Kidney epithelial cell (primary cell): ENCODE results near the gene SAMD4A. TPM values are rescaled to one million over a fixed set of nuclear protein-coding genes. Genes with fewer than 3 reads are reported as not detected.
A peak's percentile ranks its signal among the peaks of the same experiment; 100 is the strongest.

ENCODE experiments used
- DNase-seq: peaks from one replicate; pipeline ENCODE4 v3.0.0-alpha.2; 2010; ENCODE audit warnings: low read depth
- H3K27me3 ChIP-seq: 2 replicates; pipeline ENCODE4 v1.6.0; 2011; ENCODE audit warnings: low read length; ENCODE audit not compliant: control insufficient read depth, insufficient read depth
- H3K36me3 ChIP-seq: 2 replicates; pipeline ENCODE4 v1.5.1; 2011; ENCODE audit warnings: low read length; ENCODE audit not compliant: control insufficient read depth, insufficient read depth
- H3K4me3 ChIP-seq: 2 replicates; pipeline ENCODE4 v1.5.1; 2011; ENCODE audit warnings: low read depth, mild to moderate bottlenecking, control low read depth, low read length
- total RNA-seq: library from RNA; depleted of rRNA; stranded (reverse); fragments of >200 nt; gene quantifications from 2 replicates; pipeline ENCODE4 v1.2.3, GENCODE V29; 2015
- TF ChIP-seq, protein P1 (sequence below): IDR thresholded peaks from 2 replicates; pipeline ENCODE4 v1.5.1; 2011; ENCODE audit warnings: mild to moderate bottlenecking, moderate library complexity, low read length, control low read depth, inconsistent platforms; ENCODE audit not compliant: insufficient read depth, poor library complexity, severe bottlenecking

The SAMD4A gene
- total RNA-seq, 1 donor from 2014 or later, result 14.5 TPM

DNA sequence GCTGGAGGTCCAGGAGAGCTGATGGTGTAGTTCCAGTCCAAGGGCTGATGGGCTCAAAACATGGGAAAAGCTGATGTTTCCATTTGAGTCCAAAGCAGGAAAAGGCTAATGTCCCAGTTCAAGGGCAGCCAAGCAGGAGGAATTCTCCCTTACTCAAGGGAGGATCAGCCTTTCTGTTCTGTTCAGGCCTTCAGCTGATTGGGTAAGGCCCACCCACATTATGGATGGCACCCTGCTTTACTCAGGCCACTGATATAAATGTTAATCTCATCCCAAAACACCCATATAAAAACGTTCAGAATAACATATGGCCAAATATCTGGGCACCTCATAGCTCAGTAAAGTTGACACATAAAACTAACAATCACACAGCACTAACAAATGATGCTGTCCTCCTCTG lies 64.1 kb downstream of the SAMD4A start:
- H3K4me3 ChIP-seq, result no peak overlapping the region
- no peak for DNase-seq
- no peaks in the 10 kb centered on the region for H3K27me3 ChIP-seq
- TF ChIP-seq, protein P1, sequence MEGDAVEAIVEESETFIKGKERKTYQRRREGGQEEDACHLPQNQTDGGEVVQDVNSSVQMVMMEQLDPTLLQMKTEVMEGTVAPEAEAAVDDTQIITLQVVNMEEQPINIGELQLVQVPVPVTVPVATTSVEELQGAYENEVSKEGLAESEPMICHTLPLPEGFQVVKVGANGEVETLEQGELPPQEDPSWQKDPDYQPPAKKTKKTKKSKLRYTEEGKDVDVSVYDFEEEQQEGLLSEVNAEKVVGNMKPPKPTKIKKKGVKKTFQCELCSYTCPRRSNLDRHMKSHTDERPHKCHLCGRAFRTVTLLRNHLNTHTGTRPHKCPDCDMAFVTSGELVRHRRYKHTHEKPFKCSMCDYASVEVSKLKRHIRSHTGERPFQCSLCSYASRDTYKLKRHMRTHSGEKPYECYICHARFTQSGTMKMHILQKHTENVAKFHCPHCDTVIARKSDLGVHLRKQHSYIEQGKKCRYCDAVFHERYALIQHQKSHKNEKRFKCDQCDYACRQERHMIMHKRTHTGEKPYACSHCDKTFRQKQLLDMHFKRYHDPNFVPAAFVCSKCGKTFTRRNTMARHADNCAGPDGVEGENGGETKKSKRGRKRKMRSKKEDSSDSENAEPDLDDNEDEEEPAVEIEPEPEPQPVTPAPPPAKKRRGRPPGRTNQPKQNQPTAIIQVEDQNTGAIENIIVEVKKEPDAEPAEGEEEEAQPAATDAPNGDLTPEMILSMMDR, result no peak
- H3K36me3 ChIP-seq, result no peaks in the 10 kb centered on the region

DNA sequence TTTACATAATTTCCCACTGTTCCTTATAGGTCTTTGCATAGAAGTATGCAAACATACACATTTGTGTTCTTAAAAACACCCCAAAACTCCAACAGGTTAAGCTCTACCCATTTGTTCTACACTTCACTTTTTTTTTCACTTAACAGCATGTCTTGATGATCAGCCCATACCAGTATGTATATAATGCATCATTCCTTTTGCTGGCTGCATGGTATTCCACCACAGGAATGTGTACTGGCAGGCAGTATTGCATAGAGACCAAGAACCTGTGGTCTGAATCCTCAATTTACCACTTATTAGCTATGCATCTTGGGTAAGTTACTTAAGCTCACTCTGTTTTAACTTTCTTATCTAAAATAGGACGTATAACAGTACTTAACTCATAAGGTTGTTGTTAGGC lies 65.5 kb downstream of the SAMD4A start:
- H3K36me3 ChIP-seq, result no peaks in the 10 kb centered on the region
- DNase-seq, result no peak
- TF ChIP-seq, protein P1, result no peak
- no peak overlapping the region for H3K4me3 ChIP-seq
- no peaks in the 10 kb centered on the region for H3K27me3 ChIP-seq

DNA sequence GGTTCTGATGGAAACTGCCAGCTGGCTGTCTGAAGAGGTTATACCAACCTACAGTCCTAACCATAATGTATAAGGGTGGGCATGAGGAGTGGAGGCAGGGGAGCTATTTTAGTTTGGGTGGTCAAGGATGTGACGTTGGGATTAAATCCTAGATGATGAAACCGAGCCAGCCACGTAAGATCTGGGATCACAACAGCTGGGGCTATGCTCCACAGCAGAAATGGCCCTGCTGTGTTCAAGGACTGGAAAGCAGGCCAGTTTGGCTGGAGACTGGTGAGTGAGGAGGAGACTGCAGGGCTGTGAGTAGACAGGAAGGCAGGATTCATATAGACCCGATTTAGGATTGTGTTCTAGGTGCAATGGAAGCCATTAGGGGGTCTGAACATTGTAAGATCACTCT lies 66.1 kb downstream of the SAMD4A start:
- TF ChIP-seq, protein P1, result no peak
- DNase-seq, result no peak
- Histone ChIP-seq H3K4me3 (no peak overlapping the region), H3K27me3 (no peaks in the 10 kb centered on the region), H3K36me3 (no peaks in the 10 kb centered on the region)

DNA sequence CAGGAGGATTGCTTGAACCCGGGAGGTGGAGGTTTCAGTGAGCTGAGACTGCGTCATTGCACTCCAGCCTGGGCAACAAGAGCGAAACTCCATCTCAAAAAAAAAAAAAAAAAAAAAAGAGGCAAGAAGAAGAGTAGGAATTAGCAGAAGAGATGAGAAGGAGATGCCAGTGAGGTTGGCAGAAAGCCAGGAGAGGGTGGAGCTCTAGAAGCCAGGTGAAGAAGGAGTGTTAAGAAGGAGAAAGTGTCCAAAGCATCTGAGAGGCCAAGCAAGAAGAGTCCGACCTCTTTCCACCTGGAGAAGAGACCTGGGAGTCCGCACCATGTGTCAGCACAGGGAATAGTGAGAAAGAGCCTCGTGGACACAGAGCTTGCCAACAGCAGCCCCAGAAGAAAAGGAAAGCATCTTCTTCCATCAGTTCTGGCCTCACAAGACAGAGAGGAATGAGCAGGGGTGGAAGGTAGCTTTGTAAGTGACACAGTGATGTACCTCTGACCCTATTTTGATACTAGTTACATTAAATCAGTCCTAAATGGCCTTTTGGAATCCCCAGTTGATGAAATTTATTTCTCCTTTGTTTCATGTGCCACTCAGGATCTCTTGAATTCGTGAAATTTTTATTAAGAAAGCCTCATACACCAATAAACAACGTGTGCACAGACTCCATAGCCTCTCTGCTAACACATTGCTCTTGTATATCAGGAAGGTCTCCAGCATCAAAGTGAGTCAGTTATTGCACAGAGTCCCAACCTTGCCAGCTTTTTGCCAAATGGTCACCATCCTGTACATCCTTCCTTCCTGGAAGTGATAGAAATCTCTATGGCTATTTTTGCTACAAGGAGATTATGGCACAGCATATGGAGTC lies 70.6 kb downstream of the SAMD4A start:
- no peak for DNase-seq

DNA sequence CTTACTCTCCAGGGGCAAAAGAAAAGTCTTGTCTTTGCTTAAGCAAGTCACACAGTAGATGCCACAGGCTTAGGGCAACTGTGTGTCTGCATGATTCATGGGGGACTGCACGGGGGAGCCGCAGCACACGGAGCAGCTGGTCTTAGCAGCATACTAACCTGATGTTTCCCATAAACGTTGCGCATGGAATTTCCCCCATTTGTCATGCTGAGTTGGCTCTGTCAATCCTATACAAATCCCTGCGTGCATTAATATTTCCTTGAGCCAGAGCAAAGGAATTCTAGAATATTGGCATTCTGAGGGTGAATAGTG lies 71.2 kb downstream of the SAMD4A start:
- Histone ChIP-seq H3K4me3 (no peak overlapping the region), H3K36me3 (no peaks in the 10 kb centered on the region), H3K27me3 (no peaks in the 10 kb centered on the region)
- DNase-seq, result peak; percentile 60
- TF ChIP-seq, protein P1, result no peak

More for the DNA sequence above, 70.6 kb downstream of the SAMD4A start:
- H3K4me3 ChIP-seq, result no peak overlapping the region
- H3K27me3 ChIP-seq, result no peaks in the 10 kb centered on the region
- TF ChIP-seq, protein P1, result no peak
- no peaks in the 10 kb centered on the region for H3K36me3 ChIP-seq

DNA sequence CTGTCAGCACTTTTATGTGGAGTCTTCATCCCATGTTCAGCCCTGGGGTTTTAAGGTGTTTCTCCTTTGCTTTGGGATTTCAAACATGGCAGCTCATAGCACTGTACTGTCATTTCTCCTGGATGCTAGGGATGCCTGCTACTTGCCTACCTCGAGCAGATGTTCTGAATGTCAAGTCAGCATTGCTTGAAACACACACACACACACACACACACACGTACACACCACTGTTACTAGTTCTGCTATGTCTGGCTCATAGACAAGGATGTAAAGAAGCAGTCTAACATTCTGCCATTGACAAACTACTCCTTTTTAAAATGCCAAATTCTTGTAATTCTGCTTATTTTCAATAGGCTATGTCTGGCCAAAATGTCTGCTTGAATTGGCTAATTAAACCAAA lies 72.7 kb downstream of the SAMD4A start:
- H3K4me3 ChIP-seq, result no peak overlapping the region
- H3K36me3 ChIP-seq, result no peaks in the 10 kb centered on the region
- no peak for DNase-seq
- no peaks in the 10 kb centered on the region for H3K27me3 ChIP-seq
- TF ChIP-seq, protein P1, result no peak
